ENCODE data around the gene NEO1. TPM values are rescaled to one million over a fixed set of nuclear protein-coding genes. Genes with fewer than 3 reads are reported as not detected.

The NEO1 gene
- polyA plus RNA-seq, 6 donors from 2014 or later = 0.48 to 2.1 (median 0.85) TPM; not detected in 1

GRCh38 chr15:73072894-73073293, 20.6 kb downstream of the NEO1 start:
- ATAC-seq (ENCODE audit: low read depth in 2 of 2) (no peak), DNase-seq (no peak)
- H3K27me3 Mint-ChIP-seq = peaks cover 4 to 14% (median 8%) of the 10 kb centered on the region in 3 donors
- H3K27ac Mint-ChIP-seq = no peak overlapping the region
- H3K4me3 Mint-ChIP-seq = no peak overlapping the region
- no peaks in the 10 kb centered on the region for H3K4me1 Mint-ChIP-seq
- no peaks in the 10 kb centered on the region for H3K9me3 Mint-ChIP-seq
- H3K36me3 Mint-ChIP-seq = no peaks in the 10 kb centered on the region

GRCh38 chr15:73074241-73074640, 22.0 kb downstream of the NEO1 start:
- DNase-seq (no peak), ATAC-seq (ENCODE audit: low read depth in 2 of 2) (no peak)
- Mint-ChIP-seq H3K9me3 (no peaks in the 10 kb centered on the region), H3K27ac (no peak overlapping the region), H3K4me3 (no peak overlapping the region), H3K36me3 (no peaks in the 10 kb centered on the region), H3K4me1 (no peaks in the 10 kb centered on the region), H3K27me3 (peaks cover 6 to 21% (median 8%) of the 10 kb centered on the region in 3 donors)

GRCh38 chr15:73075160-73075859, 23.0 kb downstream of the NEO1 start:
- Mint-ChIP-seq H3K27ac (no peak overlapping the region), H3K27me3 (peaks cover 2 to 24% (median 6%) of the 10 kb centered on the region in 3 donors), H3K36me3 (no peaks in the 10 kb centered on the region), H3K4me1 (no peaks in the 10 kb centered on the region), H3K4me3 (no peak overlapping the region), H3K9me3 (no peaks in the 10 kb centered on the region)
- DNase-seq (no peak), ATAC-seq (ENCODE audit: low read depth in 2 of 2) (no peak)

GRCh38 chr15:73078291-73078690, 26.0 kb downstream of the NEO1 start:
- ATAC-seq (ENCODE audit: low read depth in 2 of 2) (no peak), DNase-seq (no peak)
- Mint-ChIP-seq H3K36me3 (no peaks in the 10 kb centered on the region), H3K9me3 (no peaks in the 10 kb centered on the region), H3K4me3 (no peak overlapping the region), H3K27me3 (peaks cover 6 to 32% (median 8%) of the 10 kb centered on the region in 3 donors), H3K27ac (no peak overlapping the region), H3K4me1 (no peaks in the 10 kb centered on the region)

- H3K27ac Mint-ChIP-seq = no peak overlapping the region
- peaks cover 6 to 32% (median 8%) of the 10 kb centered on the region in 3 donors for H3K27me3 Mint-ChIP-seq
- H3K4me3 Mint-ChIP-seq = no peak overlapping the region
- H3K36me3 Mint-ChIP-seq = no peaks in the 10 kb centered on the region
- DNase-seq (no peak), ATAC-seq (ENCODE audit: low read depth in 2 of 2) (no peak)
- no peaks in the 10 kb centered on the region for H3K4me1 Mint-ChIP-seq
- no peaks in the 10 kb centered on the region for H3K9me3 Mint-ChIP-seq
These were observed 26.5 kb downstream of the NEO1 start for GRCh38 chr15:73078722-73079121.

GRCh38 chr15:73079565-73079964, 27.3 kb downstream of the NEO1 start:
- Mint-ChIP-seq H3K9me3 (peaks cover 0 to 2% (median 0%) of the 10 kb centered on the region in 7 donors), H3K4me1 (no peaks in the 10 kb centered on the region), H3K27ac (no peak overlapping the region), H3K27me3 (peaks cover 6 to 32% (median 12%) of the 10 kb centered on the region in 3 donors), H3K4me3 (no peak overlapping the region), H3K36me3 (no peaks in the 10 kb centered on the region)
- DNase-seq (no peak), ATAC-seq (ENCODE audit: low read depth in 2 of 2) (no peak)

GRCh38 chr15:73081321-73081958, 29.2 kb downstream of the NEO1 start:
- Mint-ChIP-seq H3K4me1 (no peaks in the 10 kb centered on the region), H3K27ac (no peak overlapping the region), H3K4me3 (no peak overlapping the region), H3K36me3 (no peaks in the 10 kb centered on the region), H3K27me3 (peaks cover 6 to 35% (median 16%) of the 10 kb centered on the region in 3 donors), H3K9me3 (peaks cover 0 to 9% (median 0%) of the 10 kb centered on the region in 7 donors)
- DNase-seq (peak; percentile 5), ATAC-seq (ENCODE audit: low read depth in 2 of 2) (no peak)

- Mint-ChIP-seq H3K9me3 (peaks cover 0 to 9% (median 0%) of the 10 kb centered on the region in 7 donors), H3K36me3 (no peaks in the 10 kb centered on the region), H3K27ac (no peak overlapping the region), H3K4me1 (no peaks in the 10 kb centered on the region), H3K4me3 (no peak overlapping the region), H3K27me3 (peaks cover 8 to 35% (median 18%) of the 10 kb centered on the region in 3 donors)
- DNase-seq (no peak), ATAC-seq (ENCODE audit: low read depth in 2 of 2) (no peak)
These were observed 30.5 kb downstream of the NEO1 start for GRCh38 chr15:73082812-73083211.

GRCh38 chr15:73087098-73087497, 34.8 kb downstream of the NEO1 start:
- peaks cover 0 to 9% (median 0%) of the 10 kb centered on the region in 7 donors for H3K9me3 Mint-ChIP-seq
- peaks cover 17 to 25% (median 23%) of the 10 kb centered on the region in 3 donors for H3K27me3 Mint-ChIP-seq
- no peak for DNase-seq
- H3K27ac Mint-ChIP-seq = no peak overlapping the region
- no peak overlapping the region for H3K4me3 Mint-ChIP-seq
- no peaks in the 10 kb centered on the region for H3K4me1 Mint-ChIP-seq
- ATAC-seq (ENCODE audit: low read depth in 2 of 2) = no peak
- no peaks in the 10 kb centered on the region for H3K36me3 Mint-ChIP-seq

GRCh38 chr15:73105064-73105463, 52.8 kb downstream of the NEO1 start:
- Mint-ChIP-seq H3K27me3 (peaks cover under 1 to 16% (median 16%) of the 10 kb centered on the region in 3 donors), H3K9me3 (no peaks in the 10 kb centered on the region), H3K4me1 (no peaks in the 10 kb centered on the region), H3K27ac (no peak overlapping the region), H3K36me3 (no peaks in the 10 kb centered on the region), H3K4me3 (no peak overlapping the region)
- ATAC-seq (ENCODE audit: low read depth in 2 of 2) (no peak), DNase-seq (no peak)

GRCh38 chr15:73108676-73109075, 56.4 kb downstream of the NEO1 start:
- Mint-ChIP-seq H3K36me3 (no peaks in the 10 kb centered on the region), H3K27ac (peak overlapping the region in 1 of 6 donors; percentile 2), H3K9me3 (no peaks in the 10 kb centered on the region), H3K4me1 (no peaks in the 10 kb centered on the region), H3K4me3 (no peak overlapping the region), H3K27me3 (peaks cover 11 to 35% (median 27%) of the 10 kb centered on the region in 3 donors)
- ATAC-seq (ENCODE audit: low read depth in 2 of 2) (no peak), DNase-seq (no peak)

GRCh38 chr15:73109765-73110164, 57.5 kb downstream of the NEO1 start:
- no peak overlapping the region for H3K4me3 Mint-ChIP-seq
- peak overlapping the region in 1 of 6 donors; percentile 6 for H3K27ac Mint-ChIP-seq
- no peak for ATAC-seq (ENCODE audit: low read depth in 2 of 2)

GRCh38 chr15:73110201-73110600, 57.9 kb downstream of the NEO1 start:
- DNase-seq (no peak), ATAC-seq (ENCODE audit: low read depth in 2 of 2) (no peak)
- peaks cover 11 to 35% (median 33%) of the 10 kb centered on the region in 3 donors for H3K27me3 Mint-ChIP-seq
- no peak overlapping the region for H3K27ac Mint-ChIP-seq
- H3K4me3 Mint-ChIP-seq = no peak overlapping the region
- no peaks in the 10 kb centered on the region for H3K36me3 Mint-ChIP-seq
- no peaks in the 10 kb centered on the region for H3K4me1 Mint-ChIP-seq
- peaks cover 0 to 2% (median 0%) of the 10 kb centered on the region in 7 donors for H3K9me3 Mint-ChIP-seq

More at GRCh38 chr15:73109765-73110164, 57.5 kb downstream of the NEO1 start:
- Mint-ChIP-seq H3K4me1 (no peaks in the 10 kb centered on the region), H3K27me3 (peaks cover 11 to 35% (median 33%) of the 10 kb centered on the region in 3 donors), H3K36me3 (no peaks in the 10 kb centered on the region), H3K9me3 (peaks cover 0 to 2% (median 0%) of the 10 kb centered on the region in 7 donors)
- no peak for DNase-seq

GRCh38 chr15:73114064-73114463, 61.8 kb downstream of the NEO1 start:
- peaks cover 0 to 2% (median 0%) of the 10 kb centered on the region in 7 donors for H3K9me3 Mint-ChIP-seq
- ATAC-seq (ENCODE audit: low read depth in 2 of 2) (no peak), DNase-seq (no peak)
- H3K4me1 Mint-ChIP-seq = no peaks in the 10 kb centered on the region
- H3K27me3 Mint-ChIP-seq = peaks cover 28 to 50% (median 37%) of the 10 kb centered on the region in 3 donors
- H3K4me3 Mint-ChIP-seq = no peak overlapping the region
- H3K36me3 Mint-ChIP-seq = no peaks in the 10 kb centered on the region
- H3K27ac Mint-ChIP-seq = peak overlapping the region in 2 of 6 donors; percentile 67 to 83
